Loucy (cell line): ENCODE results near the gene ITGB4.

Experiments used
- H2AFZ ChIP-seq: fragments of 200-600 bp; sonication (generic); 2 replicates; pipeline ENCODE4 v1.6.0; 2016; ENCODE audit warnings: antibody characterized with exemption, mild to moderate bottlenecking, low read length, moderate library complexity
- H3F3A ChIP-seq: fragments of 200-600 bp; 2 replicates; pipeline ENCODE4 v1.6.0; 2016; ENCODE audit warnings: antibody characterized with exemption, low read depth, mild to moderate bottlenecking
- H3K27me3 ChIP-seq: fragments of 200-600 bp; sonication (generic); 2 replicates; pipeline ENCODE4 v1.6.1; 2014; ENCODE audit warnings: low read length, mild to moderate bottlenecking; ENCODE audit not compliant: insufficient read depth, poor library complexity, severe bottlenecking
- H3K36me3 ChIP-seq: fragments of 200-600 bp; sonication (generic); 2 replicates; pipeline ENCODE4 v1.6.1; 2016; ENCODE audit warnings: low read length; ENCODE audit not compliant: insufficient read depth
- H3K4me1 ChIP-seq: fragments of 200-600 bp; sonication (generic); 2 replicates; pipeline ENCODE4 v1.5.1; 2014; ENCODE audit warnings: low read length, mild to moderate bottlenecking; ENCODE audit not compliant: insufficient read depth, poor library complexity, severe bottlenecking
- H3K4me2 ChIP-seq: fragments of 200-600 bp; sonication (generic); 2 replicates; pipeline ENCODE4 v1.6.0; 2014; ENCODE audit warnings: antibody characterized with exemption, low read length, low read depth, mild to moderate bottlenecking; ENCODE audit not compliant: poor library complexity, severe bottlenecking
- H3K4me3 ChIP-seq: fragments of 200-600 bp; sonication (generic); 2 replicates; pipeline ENCODE4 v1.5.1; 2014; ENCODE audit warnings: low read length, mild to moderate bottlenecking, mixed read lengths; ENCODE audit not compliant: poor library complexity, severe bottlenecking
- H3K79me2 ChIP-seq: fragments of 200-600 bp; sonication (generic); 2 replicates; pipeline ENCODE4 v1.6.1; 2014; ENCODE audit warnings: low read length; ENCODE audit not compliant: insufficient read depth
- H3K9ac ChIP-seq: fragments of 200-600 bp; sonication (generic); 2 replicates; pipeline ENCODE4 v1.6.0; 2014; ENCODE audit warnings: mild to moderate bottlenecking, low read depth, low read length, moderate library complexity; ENCODE audit not compliant: poor library complexity, severe bottlenecking
- H3K9me2 ChIP-seq: fragments of 200-600 bp; sonication (generic); replicated peaks from 2 replicates; pipeline ENCODE4 v1.6.1; 2016; ENCODE audit warnings: low read depth, low read length, mixed read lengths
- H3K9me3 ChIP-seq: fragments of 200-600 bp; sonication (generic); 2 replicates; pipeline ENCODE4 v1.6.1; 2014; ENCODE audit warnings: mild to moderate bottlenecking, antibody characterized with exemption, low read length, low read depth; ENCODE audit not compliant: insufficient read depth
- H4K20me1 ChIP-seq: fragments of 200-600 bp; sonication (generic); 2 replicates; pipeline ENCODE4 v1.6.0; 2014; ENCODE audit warnings: antibody characterized with exemption, low read length, mild to moderate bottlenecking; ENCODE audit not compliant: insufficient read depth, poor library complexity, severe bottlenecking
- CTCF ChIP-seq: fragments of 200-600 bp; sonication (generic); conservative IDR thresholded peaks from 2 replicates; pipeline ENCODE4 v1.5.1; 2014; ENCODE audit warnings: mild to moderate bottlenecking, antibody characterized with exemption, low read length
- EZH2phosphoT487 ChIP-seq: fragments of 200-600 bp; IDR thresholded peaks from 2 replicates; pipeline ENCODE4 v1.6.1; 2018; ENCODE audit warnings: antibody characterized with exemption, mild to moderate bottlenecking, moderate library complexity, borderline replicate concordance

Gene ITGB4

DNA sequence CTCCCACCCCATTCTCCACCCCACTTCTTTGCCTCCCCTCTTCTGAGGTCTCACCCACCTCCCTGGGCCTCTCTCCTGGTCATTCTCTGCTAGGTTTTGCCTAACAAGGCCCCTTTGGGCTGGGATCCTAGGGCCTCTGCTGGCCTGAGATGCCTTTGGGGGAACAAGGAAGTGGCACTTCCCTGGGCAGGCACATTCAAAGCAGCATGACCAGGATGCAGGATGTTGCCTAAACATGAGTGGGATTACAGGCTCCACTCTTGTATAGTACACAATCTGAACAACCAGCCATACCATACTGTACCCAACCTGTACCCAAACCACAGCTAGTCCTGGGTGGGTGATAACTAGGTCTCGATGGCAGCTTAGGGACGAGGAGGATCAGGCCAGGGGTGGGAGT lies 34.7 kb downstream of the ITGB4 start:
- Histone ChIP-seq H3K9me2 (no peaks in the 10 kb centered on the region), H3K4me2 (no peak overlapping the region), H3K9ac (no peak overlapping the region), H3K36me3 (no peaks in the 10 kb centered on the region), H3K9me3 (no peaks in the 10 kb centered on the region), H4K20me1 (no peaks in the 10 kb centered on the region), H3K79me2 (no peaks in the 10 kb centered on the region), H3K4me1 (peaks cover 24% of the 10 kb centered on the region), H2AFZ (no peak overlapping the region), H3F3A (no peaks in the 10 kb centered on the region), H3K4me3 (no peak overlapping the region), H3K27me3 (no peaks in the 10 kb centered on the region)
- no peak for TF ChIP-seq EZH2phosphoT487
- no peak for TF ChIP-seq CTCF

DNA sequence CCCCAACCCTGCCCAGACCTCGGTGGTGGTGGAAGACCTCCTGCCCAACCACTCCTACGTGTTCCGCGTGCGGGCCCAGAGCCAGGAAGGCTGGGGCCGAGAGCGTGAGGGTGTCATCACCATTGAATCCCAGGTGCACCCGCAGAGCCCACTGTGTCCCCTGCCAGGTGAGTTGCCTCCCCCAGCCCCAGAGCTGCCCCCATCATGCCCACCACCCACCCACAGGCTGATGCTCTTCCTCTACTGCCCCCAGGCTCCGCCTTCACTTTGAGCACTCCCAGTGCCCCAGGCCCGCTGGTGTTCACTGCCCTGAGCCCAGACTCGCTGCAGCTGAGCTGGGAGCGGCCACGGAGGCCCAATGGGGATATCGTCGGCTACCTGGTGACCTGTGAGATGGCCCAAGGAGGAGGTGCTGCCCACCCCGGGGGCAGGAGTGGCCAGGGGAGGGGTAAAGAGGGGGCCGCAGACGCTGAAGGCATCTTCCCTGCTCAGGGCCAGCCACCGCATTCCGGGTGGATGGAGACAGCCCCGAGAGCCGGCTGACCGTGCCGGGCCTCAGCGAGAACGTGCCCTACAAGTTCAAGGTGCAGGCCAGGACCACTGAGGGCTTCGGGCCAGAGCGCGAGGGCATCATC lies 35.3 kb downstream of the ITGB4 start:
- H3F3A ChIP-seq, result no peaks in the 10 kb centered on the region
- no peaks in the 10 kb centered on the region for H4K20me1 ChIP-seq

DNA sequence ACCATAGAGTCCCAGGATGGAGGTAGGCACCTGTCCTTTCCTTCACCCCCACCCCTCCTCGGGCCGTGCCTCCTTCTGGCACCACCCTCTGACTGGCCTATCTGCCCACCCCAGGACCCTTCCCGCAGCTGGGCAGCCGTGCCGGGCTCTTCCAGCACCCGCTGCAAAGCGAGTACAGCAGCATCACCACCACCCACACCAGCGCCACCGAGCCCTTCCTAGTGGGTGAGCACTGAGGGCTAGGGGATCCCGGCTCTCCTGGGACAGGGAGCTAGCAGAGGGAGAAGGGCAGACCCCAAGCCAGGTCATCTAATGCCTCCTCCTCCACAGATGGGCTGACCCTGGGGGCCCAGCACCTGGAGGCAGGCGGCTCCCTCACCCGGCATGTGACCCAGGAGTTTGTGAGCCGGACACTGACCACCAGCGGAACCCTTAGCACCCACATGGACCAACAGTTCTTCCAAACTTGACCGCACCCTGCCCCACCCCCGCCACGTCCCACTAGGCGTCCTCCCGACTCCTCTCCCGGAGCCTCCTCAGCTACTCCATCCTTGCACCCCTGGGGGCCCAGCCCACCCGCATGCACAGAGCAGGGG lies 35.9 kb downstream of the ITGB4 start:
- Histone ChIP-seq H3F3A (no peaks in the 10 kb centered on the region), H3K9me2 (no peaks in the 10 kb centered on the region), H3K27me3 (no peaks in the 10 kb centered on the region), H3K9me3 (no peaks in the 10 kb centered on the region), H3K36me3 (no peaks in the 10 kb centered on the region), H3K4me3 (no peak overlapping the region), H3K79me2 (no peaks in the 10 kb centered on the region), H3K4me2 (no peak overlapping the region), H4K20me1 (no peaks in the 10 kb centered on the region), H2AFZ (no peak overlapping the region), H3K9ac (no peak overlapping the region), H3K4me1 (peaks cover 24% of the 10 kb centered on the region)
- TF ChIP-seq EZH2phosphoT487, result no peak
- TF ChIP-seq CTCF, result no peak

More for the DNA sequence above, 35.3 kb downstream of the ITGB4 start:
- no peaks in the 10 kb centered on the region for H3K27me3 ChIP-seq
- H3K36me3 ChIP-seq, result no peaks in the 10 kb centered on the region
- no peak overlapping the region for H3K9ac ChIP-seq
- no peak overlapping the region for H3K4me2 ChIP-seq
- peaks cover 24% of the 10 kb centered on the region for H3K4me1 ChIP-seq
- H3K4me3 ChIP-seq, result no peak overlapping the region
- TF ChIP-seq EZH2phosphoT487, result no peak
- TF ChIP-seq CTCF, result no peak
- H3K79me2 ChIP-seq, result no peaks in the 10 kb centered on the region
- H2AFZ ChIP-seq, result no peak overlapping the region
- H3K9me3 ChIP-seq, result no peaks in the 10 kb centered on the region
- no peaks in the 10 kb centered on the region for H3K9me2 ChIP-seq
